AG09309 (cell line): ENCODE results near the gene CPT1A.

Experiments
- DNase-seq: peaks from one replicate; pipeline ENCODE4 v3.0.0-alpha.2; 2010; ENCODE audit warnings: low read depth
- H3K4me3 ChIP-seq: 2 replicates; pipeline ENCODE4 v1.5.1; 2011; ENCODE audit warnings: mild to moderate bottlenecking, low read depth, low read length, moderate library complexity; ENCODE audit not compliant: control insufficient read depth
- CTCF ChIP-seq: IDR thresholded peaks from 2 replicates; pipeline ENCODE4 v1.5.1; 2011; ENCODE audit warnings: mild to moderate bottlenecking, low read depth, low read length, inconsistent platforms; ENCODE audit not compliant: insufficient read depth, control insufficient read depth; ENCODE audit errors: missing control alignments

Gene CPT1A

GRCh38 chr11:68878022-68878421 lies 36.3 kb upstream of the CPT1A start:
- no peak for DNase-seq
- H3K4me3 ChIP-seq: no peak overlapping the region
- TF ChIP-seq CTCF: no peak

GRCh38 chr11:68872216-68873003 lies 30.7 kb upstream of the CPT1A start:
- no peak for TF ChIP-seq CTCF
- H3K4me3 ChIP-seq: no peak overlapping the region

GRCh38 chr11:68870470-68870869 lies 28.8 kb upstream of the CPT1A start:
- DNase-seq: no peak
- peak; percentile 18 for TF ChIP-seq CTCF
- peak overlapping the region; percentile 24 for H3K4me3 ChIP-seq

More at GRCh38 chr11:68872216-68873003, 30.7 kb upstream of the CPT1A start:
- no peak for DNase-seq

GRCh38 chr11:68868221-68868835 lies 26.6 kb upstream of the CPT1A start:
- TF ChIP-seq CTCF: no peak
- no peak for DNase-seq
- no peak overlapping the region for H3K4me3 ChIP-seq

- no peak for DNase-seq
- no peak overlapping the region for H3K4me3 ChIP-seq
- TF ChIP-seq CTCF: no peak
These were observed 25.4 kb upstream of the CPT1A start for GRCh38 chr11:68867066-68867465.

GRCh38 chr11:68865241-68865640 lies 23.5 kb upstream of the CPT1A start:
- no peak for TF ChIP-seq CTCF
- no peak overlapping the region for H3K4me3 ChIP-seq

More at GRCh38 chr11:68865241-68865640, 23.5 kb upstream of the CPT1A start:
- no peak for DNase-seq
